ENCODE measurements around the gene ATP11A. TPM values are rescaled to one million over a fixed set of nuclear protein-coding genes. Genes with fewer than 3 reads are reported as not detected.

Gene ATP11A
- total and polyA plus RNA-seq, 2 donors (not counting 3 experiments of a cell fraction or from before 2014, with no cell fraction given): 16.5 to 88.1 TPM

DNA sequence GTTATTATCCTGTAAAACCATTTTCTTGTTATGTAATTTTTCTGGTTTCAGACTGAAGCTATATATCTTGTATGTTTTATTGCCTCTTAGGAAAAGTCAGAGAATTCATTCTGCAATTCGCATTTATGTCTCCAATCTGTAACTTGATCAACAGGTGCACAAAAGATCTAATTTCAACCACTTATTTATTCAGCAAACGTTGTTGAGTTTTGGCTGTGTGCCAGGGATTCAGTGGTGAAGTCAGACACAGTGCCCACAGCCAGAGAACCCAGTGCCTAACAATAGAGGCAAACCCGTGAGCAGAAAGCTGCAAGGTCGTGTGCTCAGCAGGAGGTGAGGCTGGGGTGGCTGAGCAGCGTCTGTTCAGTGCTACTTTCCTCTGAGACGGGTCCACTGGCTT is 159.7 kb downstream of the ATP11A start:
- H3K27me3 ChIP-seq (ENCODE audit: control insufficient read depth in 2 of 2, insufficient read depth in 2 of 2, low read length in 2 of 2): no peaks in the 10 kb centered on the region
- dilution Hi-C loops (cut with MboI; ENCODE audit: extremely low pct_ligation_motif_present, low sequenced_read_pairs): no loop called here
- H3K9me1 ChIP-seq (replicated peaks; ENCODE audit: control insufficient read depth, extremely low read depth, insufficient read depth, low read length): no peaks in the 10 kb centered on the region
- no peaks in the 10 kb centered on the region for H4K20me1 ChIP-seq (replicated peaks; ENCODE audit: control insufficient read depth, extremely low read depth, insufficient read depth, low read length)
- no peak overlapping the region for H3K4me3 ChIP-seq (replicated peaks in 1 of 3; ENCODE audit: insufficient read depth in 1 of 3, low read depth in 1 of 3, low read length in 3 of 3)
- ChIA-PET CTCF (interaction anchor here (1.2 kb wide), 1 partner anchor 25 kb away, joined by 3 read pairs; no protein-coding TSS in a partner anchor), POLR2A (no interaction called here)
- no peak overlapping the region for H3K4me2 ChIP-seq (ENCODE audit: insufficient read depth, low read length)
- no peaks in the 10 kb centered on the region for H3K9me3 ChIP-seq (replicated peaks; ENCODE audit: control insufficient read depth, insufficient read depth, low read length)
- peak; percentile 31 for FAIRE-seq
- H3K36me3 ChIP-seq (ENCODE audit: control insufficient read depth in 2 of 2, extremely low read depth in 1 of 2, insufficient read depth in 2 of 2, low read length in 2 of 2): peaks cover 3 to 11% of the 10 kb centered on the region in 2 experiments
- intact Hi-C loops (cut with micrococcal nuclease): no loop called here
- DNase-seq (ENCODE audit: low read depth, low spot score): peak; percentile 37
- BruUV-seq (replicated peaks): no TSS peak
- TF ChIP-seq, protein P1, sequence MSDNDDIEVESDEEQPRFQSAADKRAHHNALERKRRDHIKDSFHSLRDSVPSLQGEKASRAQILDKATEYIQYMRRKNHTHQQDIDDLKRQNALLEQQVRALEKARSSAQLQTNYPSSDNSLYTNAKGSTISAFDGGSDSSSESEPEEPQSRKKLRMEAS (IDR thresholded peaks at IDR 0.05; ENCODE audit: insufficient read depth, insufficient read length): no peak
- TF ChIP-seq JUN (IDR thresholded peaks at IDR 0.05; ENCODE audit: borderline replicate concordance, insufficient read depth, insufficient read length, low read depth) (no peak), FOS (IDR thresholded peaks at IDR 0.05; ENCODE audit: borderline replicate concordance, insufficient read depth, low read length) (no peak), GATA2 (IDR thresholded peaks at IDR 0.05; ENCODE audit: insufficient read depth, insufficient read length, low read depth, low read length) (no peak), POLR2A (IDR thresholded peaks at IDR 0.05; ENCODE audit: low read depth, low read length) (no peak), POLR2AphosphoS5 (IDR thresholded peaks at IDR 0.05; ENCODE audit: insufficient read depth, low read depth, low read length) (no peak), MYC (IDR thresholded peaks at IDR 0.05; ENCODE audit: low read depth, low read length) (no peak), EZH2 (IDR thresholded peaks at IDR 0.05; ENCODE audit: borderline replicate concordance, low read depth, low read length, severe bottlenecking) (no peak)
- TF ChIP-seq, protein P2, sequence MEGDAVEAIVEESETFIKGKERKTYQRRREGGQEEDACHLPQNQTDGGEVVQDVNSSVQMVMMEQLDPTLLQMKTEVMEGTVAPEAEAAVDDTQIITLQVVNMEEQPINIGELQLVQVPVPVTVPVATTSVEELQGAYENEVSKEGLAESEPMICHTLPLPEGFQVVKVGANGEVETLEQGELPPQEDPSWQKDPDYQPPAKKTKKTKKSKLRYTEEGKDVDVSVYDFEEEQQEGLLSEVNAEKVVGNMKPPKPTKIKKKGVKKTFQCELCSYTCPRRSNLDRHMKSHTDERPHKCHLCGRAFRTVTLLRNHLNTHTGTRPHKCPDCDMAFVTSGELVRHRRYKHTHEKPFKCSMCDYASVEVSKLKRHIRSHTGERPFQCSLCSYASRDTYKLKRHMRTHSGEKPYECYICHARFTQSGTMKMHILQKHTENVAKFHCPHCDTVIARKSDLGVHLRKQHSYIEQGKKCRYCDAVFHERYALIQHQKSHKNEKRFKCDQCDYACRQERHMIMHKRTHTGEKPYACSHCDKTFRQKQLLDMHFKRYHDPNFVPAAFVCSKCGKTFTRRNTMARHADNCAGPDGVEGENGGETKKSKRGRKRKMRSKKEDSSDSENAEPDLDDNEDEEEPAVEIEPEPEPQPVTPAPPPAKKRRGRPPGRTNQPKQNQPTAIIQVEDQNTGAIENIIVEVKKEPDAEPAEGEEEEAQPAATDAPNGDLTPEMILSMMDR (IDR thresholded peaks at IDR 0.05; ENCODE audit: extremely low read depth in 1 of 2, insufficient read depth in 1 of 2, low read depth in 1 of 2, low read length in 2 of 2): no peak
- H3K9ac ChIP-seq (replicated peaks; ENCODE audit: extremely low read depth, insufficient read depth, low read length): no peak overlapping the region
- H3K27ac ChIP-seq (ENCODE audit: insufficient read depth, low read depth, low read length): no peak overlapping the region
- no peak overlapping the region for H2AFZ ChIP-seq (ENCODE audit: low read depth, low read length)
- H3K79me2 ChIP-seq (ENCODE audit: control insufficient read depth, insufficient read depth, low read length): no peaks in the 10 kb centered on the region
- H3K4me1 ChIP-seq (ENCODE audit: control insufficient read depth, extremely low read depth, insufficient read depth, low read length): no peaks in the 10 kb centered on the region

All from endothelial cell of umbilical vein (primary cell).